ENCODE data around the gene INHBE. TPM values are rescaled to one million over a fixed set of nuclear protein-coding genes. Genes with fewer than 3 reads are reported as not detected.
"Not testable (repeated sequence)": the region's sequence is repeated elsewhere in the genome, so short reads cannot be mapped to it uniquely, and the experiment has no call there.

The INHBE gene
- total RNA-seq, 4 donors from 2014 or later, result not detected

DNA sequence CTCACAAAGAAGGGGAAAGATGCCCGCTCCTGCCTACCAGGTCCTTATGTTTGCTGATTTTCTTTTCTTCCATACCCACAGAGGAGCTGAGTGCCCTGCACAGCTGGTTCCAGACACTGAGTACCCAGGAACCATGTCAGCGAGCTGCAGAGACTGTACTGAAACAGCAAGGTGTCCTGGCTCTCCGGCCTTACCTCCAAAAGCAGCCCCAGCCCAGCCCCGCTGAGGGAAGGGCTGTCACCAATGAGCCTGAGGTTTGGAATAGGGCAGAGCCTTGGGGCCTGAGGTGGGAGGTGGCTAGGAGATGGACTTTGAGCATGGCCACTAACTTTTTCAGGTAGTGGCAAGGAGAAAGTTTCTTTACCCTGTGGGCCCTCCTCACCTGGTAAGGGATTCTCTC, 35.0 kb downstream of the INHBE start:
- intact Hi-C loops (cut with DNase I; ENCODE audit: low total_unique reads), result no loop called here
- TF ChIP-seq, protein P1, sequence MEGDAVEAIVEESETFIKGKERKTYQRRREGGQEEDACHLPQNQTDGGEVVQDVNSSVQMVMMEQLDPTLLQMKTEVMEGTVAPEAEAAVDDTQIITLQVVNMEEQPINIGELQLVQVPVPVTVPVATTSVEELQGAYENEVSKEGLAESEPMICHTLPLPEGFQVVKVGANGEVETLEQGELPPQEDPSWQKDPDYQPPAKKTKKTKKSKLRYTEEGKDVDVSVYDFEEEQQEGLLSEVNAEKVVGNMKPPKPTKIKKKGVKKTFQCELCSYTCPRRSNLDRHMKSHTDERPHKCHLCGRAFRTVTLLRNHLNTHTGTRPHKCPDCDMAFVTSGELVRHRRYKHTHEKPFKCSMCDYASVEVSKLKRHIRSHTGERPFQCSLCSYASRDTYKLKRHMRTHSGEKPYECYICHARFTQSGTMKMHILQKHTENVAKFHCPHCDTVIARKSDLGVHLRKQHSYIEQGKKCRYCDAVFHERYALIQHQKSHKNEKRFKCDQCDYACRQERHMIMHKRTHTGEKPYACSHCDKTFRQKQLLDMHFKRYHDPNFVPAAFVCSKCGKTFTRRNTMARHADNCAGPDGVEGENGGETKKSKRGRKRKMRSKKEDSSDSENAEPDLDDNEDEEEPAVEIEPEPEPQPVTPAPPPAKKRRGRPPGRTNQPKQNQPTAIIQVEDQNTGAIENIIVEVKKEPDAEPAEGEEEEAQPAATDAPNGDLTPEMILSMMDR (IDR thresholded peaks at IDR 0.05), result no peak
- no peak for TF ChIP-seq POLR2A (IDR thresholded peaks at IDR 0.05)
- DNase-seq, result no peak
- Histone ChIP-seq H3K27ac (no peak overlapping the region), H3K9me3 (no peaks in the 10 kb centered on the region), H3K4me1 (peaks cover 0 to 6% of the 10 kb centered on the region in 2 donors), H3K4me3 (no peak overlapping the region), H3K27me3 (no peaks in the 10 kb centered on the region), H3K36me3 (no peaks in the 10 kb centered on the region)

DNA sequence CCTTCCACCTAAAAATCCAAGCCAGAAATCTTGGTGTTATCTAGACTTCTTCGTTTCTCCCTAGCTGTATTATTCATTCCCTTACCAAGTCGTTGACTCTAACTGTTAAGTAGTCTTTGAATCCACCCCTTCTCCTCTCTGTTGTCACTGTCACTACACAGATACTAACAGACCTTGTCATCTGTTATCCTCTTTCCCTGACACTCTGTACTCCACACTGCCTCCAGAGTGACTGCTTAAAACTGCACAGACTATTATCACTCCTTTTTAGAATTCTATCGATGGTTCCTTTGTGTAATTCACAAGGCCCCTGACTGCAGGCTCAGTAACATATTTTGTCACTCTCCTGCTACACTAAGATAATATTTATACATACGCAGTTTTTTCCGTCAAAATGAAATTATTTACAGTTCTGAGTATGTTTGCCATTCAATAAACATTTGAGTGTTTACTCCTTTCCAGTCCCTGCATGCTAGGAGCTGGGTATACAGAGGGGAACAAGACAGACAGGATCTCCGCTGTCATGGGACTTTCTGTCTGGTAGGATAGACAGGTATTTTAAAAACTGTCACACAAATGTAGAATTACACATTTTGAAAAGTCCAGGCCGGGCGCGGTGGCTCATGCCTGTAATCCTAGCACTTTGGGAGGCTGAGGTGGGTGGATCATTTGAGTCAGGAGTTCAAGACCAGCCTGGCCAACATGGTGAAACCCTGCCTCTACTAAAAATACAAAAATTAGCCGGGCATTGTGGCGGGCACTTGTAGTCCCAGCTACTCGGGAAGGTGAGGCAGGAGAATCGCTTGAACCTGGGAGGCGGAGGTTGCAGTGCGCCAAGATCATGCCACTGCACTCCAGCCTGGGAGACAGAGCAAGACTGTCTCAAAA, 36.5 kb downstream of the INHBE start:
- DNase-seq, result no peak
- intact Hi-C loops (cut with DNase I; ENCODE audit: low total_unique reads), result no loop called here
- Histone ChIP-seq H3K4me1 (peaks cover 0 to 6% of the 10 kb centered on the region in 2 donors), H3K4me3 (no peak overlapping the region), H3K27me3 (no peaks in the 10 kb centered on the region), H3K36me3 (no peaks in the 10 kb centered on the region), H3K27ac (no peak overlapping the region), H3K9me3 (no peaks in the 10 kb centered on the region)
- TF ChIP-seq POLR2A (IDR thresholded peaks at IDR 0.05), result no peak

DNA sequence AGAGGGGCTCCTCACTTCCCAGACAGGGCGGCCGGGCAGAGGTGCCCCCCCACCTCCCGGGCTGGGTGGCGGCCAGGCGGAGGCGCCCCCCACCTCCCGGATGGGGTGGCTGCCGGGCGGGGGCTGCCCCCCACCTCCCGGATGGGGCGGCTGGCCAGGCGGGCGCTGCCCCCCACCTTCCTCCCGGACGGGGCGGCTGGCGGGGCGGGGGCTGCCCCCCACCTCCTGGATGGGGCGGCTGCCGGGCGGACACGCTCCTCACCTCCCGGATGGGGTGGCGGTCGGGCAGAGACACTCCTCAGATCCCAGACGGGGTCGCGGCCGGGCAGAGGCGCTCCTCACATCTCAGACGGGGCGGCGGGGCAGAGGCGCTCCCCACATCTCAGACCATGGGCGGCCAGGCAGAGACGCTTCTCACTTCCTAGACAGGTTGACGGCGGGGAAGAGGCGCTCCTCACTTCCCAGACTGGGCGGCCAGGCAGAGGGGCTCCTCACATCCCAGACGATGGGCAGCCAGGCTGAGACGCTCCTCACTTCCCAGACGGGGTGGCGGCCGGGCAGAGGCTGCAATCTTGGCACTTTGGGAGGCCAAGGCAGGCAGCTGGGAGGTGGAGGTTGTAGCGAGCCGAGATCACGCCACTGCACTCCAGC, 40.1 kb downstream of the INHBE start:
- H3K4me1 ChIP-seq; H3K27ac ChIP-seq; H3K36me3 ChIP-seq; DNase-seq; intact Hi-C loops (cut with DNase I; ENCODE audit: low total_unique reads); H3K4me3 ChIP-seq; H3K27me3 ChIP-seq; H3K9me3 ChIP-seq: not testable (repeated sequence)

DNA sequence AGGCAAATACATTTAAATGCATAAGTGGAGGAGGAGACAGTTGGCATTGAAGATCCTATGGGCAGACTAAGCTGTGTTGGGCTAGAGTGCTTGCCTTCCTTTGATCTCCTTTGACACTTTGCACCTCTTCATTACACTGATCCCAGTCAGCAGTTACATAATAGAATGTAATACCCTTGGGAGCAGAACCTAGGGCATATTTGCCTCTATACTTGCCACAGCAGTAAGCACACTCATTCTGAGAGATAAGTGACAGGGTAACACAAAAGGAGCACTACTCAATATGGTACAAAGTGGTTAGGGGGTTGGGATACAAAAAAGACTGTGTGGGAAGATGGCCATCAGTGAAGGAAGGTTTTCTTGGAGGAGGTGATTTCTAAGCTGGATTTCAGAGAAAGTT, 41.7 kb downstream of the INHBE start:
- intact Hi-C loops (cut with DNase I; ENCODE audit: low total_unique reads), result no loop called here
- Histone ChIP-seq H3K36me3 (no peaks in the 10 kb centered on the region), H3K9me3 (no peaks in the 10 kb centered on the region), H3K27ac (no peak overlapping the region), H3K4me1 (no peaks in the 10 kb centered on the region), H3K4me3 (no peak overlapping the region), H3K27me3 (no peaks in the 10 kb centered on the region)
- no peak for DNase-seq
- TF ChIP-seq, protein P1 (IDR thresholded peaks at IDR 0.05), result no peak
- no peak for TF ChIP-seq POLR2A (IDR thresholded peaks at IDR 0.05)

DNA sequence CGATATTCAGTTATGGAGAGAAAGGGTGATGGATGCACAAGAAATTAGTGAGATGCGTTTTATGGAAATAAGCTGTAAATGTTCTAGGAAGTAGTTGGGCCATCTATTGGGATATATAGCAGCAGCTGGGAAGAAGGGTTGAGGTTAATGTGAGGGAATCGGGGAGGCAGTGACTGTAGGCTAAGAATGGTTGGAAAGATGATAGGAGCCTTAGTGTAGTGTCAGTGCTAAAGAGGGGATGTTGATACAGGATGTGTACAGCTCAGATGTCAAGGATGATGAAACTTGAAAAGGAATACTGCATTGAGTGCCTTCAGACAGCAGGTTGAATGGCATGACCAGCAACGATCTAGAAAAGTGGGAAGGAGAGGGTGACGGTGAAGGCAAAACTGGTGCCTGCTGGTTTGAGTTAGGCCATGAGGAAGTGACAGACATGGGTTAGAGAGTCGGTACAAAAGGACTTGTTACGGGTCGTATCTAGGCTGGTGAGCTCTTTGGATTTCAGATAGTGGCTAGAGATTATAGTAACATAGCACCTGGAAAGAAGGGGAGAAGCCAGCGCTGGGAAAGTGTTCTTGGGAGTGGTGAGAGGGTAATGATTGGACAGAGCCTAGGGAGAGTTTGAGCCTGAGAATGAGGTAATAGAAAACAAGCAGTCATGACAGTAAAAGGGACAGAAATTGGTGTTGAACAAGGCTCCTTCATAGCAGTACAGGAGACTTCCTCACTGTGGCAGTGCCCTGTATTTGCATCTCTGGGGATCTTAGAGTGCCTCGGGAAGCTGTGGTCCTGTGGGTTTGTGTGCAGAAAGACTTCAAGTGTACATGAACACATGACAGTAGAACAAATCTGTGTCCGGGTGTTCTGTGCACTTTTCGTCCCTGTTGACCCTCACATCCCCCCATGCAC, 42.4 kb downstream of the INHBE start:
- H3K27me3 ChIP-seq, result no peaks in the 10 kb centered on the region
- H3K9me3 ChIP-seq, result no peaks in the 10 kb centered on the region
- no peak for DNase-seq
- no peak for TF ChIP-seq POLR2A (IDR thresholded peaks at IDR 0.05)
- TF ChIP-seq, protein P1 (IDR thresholded peaks at IDR 0.05), result no peak
- no peaks in the 10 kb centered on the region for H3K36me3 ChIP-seq
- no peak overlapping the region for H3K27ac ChIP-seq
- no peak overlapping the region for H3K4me3 ChIP-seq
- intact Hi-C loops (cut with DNase I; ENCODE audit: low total_unique reads), result no loop called here
- H3K4me1 ChIP-seq, result no peaks in the 10 kb centered on the region

All from uterus (tissue), 4 donors.